Caco-2 (cell line): Measurements from ENCODE around the gene PAPOLB. TPM values are rescaled to one million over a fixed set of nuclear protein-coding genes. Genes with fewer than 3 reads are reported as not detected.

Source experiments
- BruUV-seq: library from RNA; stranded (reverse); fragments of 400-500 nt; replicated peaks from 2 replicates; lab custom pipeline; 2021; lab: Mats Ljungman, UMichigan
- CTCF ChIA-PET: fragments of 300-600 bp; sonication (Branson Sonifier 250); formaldehyde crosslinking; loops from one replicate; lab custom pipeline; 2022; ENCODE audit warnings: antibody characterized with exemption; lab: Charles Lee
- POLR2A ChIA-PET: fragments of 300-600 bp; sonication (Branson Sonifier 250); formaldehyde crosslinking; loops from one replicate; lab custom pipeline; 2022; ENCODE audit warnings: antibody characterized with exemption; lab: Charles Lee
- DNase-seq, 2 experiments: peaks; one replicate each; pipeline versions ENCODE4 v3.0.0 to v3.0.0-alpha.2; 2020 to 2022
- H3K27me3 ChIP-seq: replicated peaks from 2 replicates; pipeline ENCODE4 v1.6.0; 2011; ENCODE audit warnings: low read length; ENCODE audit not compliant: control insufficient read depth, insufficient read depth
- H3K36me3 ChIP-seq: 2 replicates; pipeline ENCODE4 v1.5.1; 2011; ENCODE audit warnings: low read length; ENCODE audit not compliant: control insufficient read depth, insufficient read depth
- H3K4me1 ChIP-seq: fragments of 250-450 bp; sonication (Bioruptor Pico); 2 replicates; pipeline ENCODE4 v1.5.1; 2020; ENCODE audit warnings: mild to moderate bottlenecking
- H3K4me3 ChIP-seq: 2 replicates; pipeline ENCODE4 v1.5.1; 2011; ENCODE audit warnings: low read depth, mild to moderate bottlenecking, control low read depth, low read length
- H3K9me3 ChIP-seq: fragments of 250-450 bp; sonication (Bioruptor Pico); 2 replicates; pipeline ENCODE4 v1.5.1; 2020; ENCODE audit warnings: mild to moderate bottlenecking, moderate library complexity
- H3K27ac Mint-ChIP-seq: one replicate; pipeline ENCODE4 v1.8.0; 2022; ENCODE audit warnings: mixed read lengths; ENCODE audit not compliant: unreplicated experiment
- H3K27me3 Mint-ChIP-seq: one replicate; pipeline ENCODE4 v1.8.0; 2022; ENCODE audit warnings: mixed read lengths; ENCODE audit not compliant: insufficient read depth, unreplicated experiment
- H3K36me3 Mint-ChIP-seq: one replicate; pipeline ENCODE4 v1.8.0; 2022; ENCODE audit warnings: mild to moderate bottlenecking, mixed read lengths; ENCODE audit not compliant: insufficient read depth, unreplicated experiment
- H3K4me1 Mint-ChIP-seq: one replicate; pipeline ENCODE4 v1.8.0; 2022; ENCODE audit warnings: low read depth, mixed read lengths; ENCODE audit not compliant: unreplicated experiment
- H3K4me3 Mint-ChIP-seq: one replicate; pipeline ENCODE4 v1.8.0; 2022; ENCODE audit warnings: mild to moderate bottlenecking, moderate library complexity, mixed read lengths; ENCODE audit not compliant: unreplicated experiment
- H3K9me3 Mint-ChIP-seq: one replicate; pipeline ENCODE4 v1.8.0; 2022; ENCODE audit warnings: mixed read lengths; ENCODE audit not compliant: unreplicated experiment
- CTCF ChIP-seq, 2 experiments: fragments of 200-600 bp in 1 of 2; IDR thresholded peaks; 1 replicate in 1 of 2; 2 replicates in 1 of 2; pipeline versions ENCODE4 v1.5.1 to v1.8.0; 2011 to 2022; ENCODE audit warnings: antibody characterized with exemption in 1 of 2, control low read depth in 1 of 2, inconsistent platforms in 1 of 2, low read depth in 1 of 2, low read length in 1 of 2, mild to moderate bottlenecking in 1 of 2, moderate library complexity in 1 of 2; ENCODE audit not compliant: insufficient read depth in 1 of 2, severe bottlenecking in 1 of 2, unreplicated experiment in 1 of 2
- intact Hi-C: fragments of 100-400 bp; cut with micrococcal nuclease; formaldehyde crosslinking; loops from one replicate; pipeline ENCODE4 v1.10.0; 2022; ENCODE audit not compliant: unreplicated experiment
- total RNA-seq: library from RNA; stranded (reverse); gene quantifications from 2 replicates; pipeline ENCODE4 v1.2.3, GENCODE V29; 2022

PAPOLB gene
- total RNA-seq, 1 experiment from 2014 or later, result not detected

DNA sequence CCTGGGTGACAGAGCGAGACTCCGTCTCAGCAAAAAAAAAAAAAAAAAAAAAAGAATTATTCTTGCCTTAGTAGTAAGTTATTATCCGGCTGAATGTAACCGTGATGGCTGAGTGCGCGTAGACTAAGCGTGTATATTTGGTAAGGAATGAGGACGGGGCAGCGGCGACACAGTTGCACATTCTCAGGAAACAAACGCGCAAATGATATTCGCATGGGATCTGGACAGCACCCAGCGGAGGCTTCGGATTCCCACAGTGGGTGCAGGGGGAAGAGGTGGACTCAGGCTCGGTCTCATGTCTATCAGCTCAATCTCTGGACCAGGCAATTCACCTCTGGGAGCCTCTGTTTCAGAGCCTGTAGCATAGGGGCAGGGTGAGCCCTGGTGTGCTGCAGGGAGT is 29.1 kb downstream of the PAPOLB start:
- Mint-ChIP-seq H3K9me3 (no peaks in the 10 kb centered on the region), H3K4me3 (no peak overlapping the region), H3K27me3 (no peaks in the 10 kb centered on the region), H3K27ac (no peak overlapping the region), H3K36me3 (no peaks in the 10 kb centered on the region), H3K4me1 (no peaks in the 10 kb centered on the region)
- intact Hi-C loops, result no loop called here
- BruUV-seq, result no TSS peak
- CTCF ChIA-PET, result interaction anchor here (1.3 kb wide), 1 partner anchor 141 kb away, joined by 3 read pairs; no protein-coding TSS in a partner anchor
- Histone ChIP-seq H3K4me3 (no peak overlapping the region), H3K4me1 (no peaks in the 10 kb centered on the region), H3K9me3 (no peaks in the 10 kb centered on the region), H3K27me3 (no peaks in the 10 kb centered on the region), H3K36me3 (no peaks in the 10 kb centered on the region)
- DNase-seq, result no peak
- POLR2A ChIA-PET, result no interaction called here
- no peak for TF ChIP-seq CTCF (IDR thresholded peaks at IDR 0.05; ENCODE audit: insufficient read depth in 1 of 2, low read depth in 1 of 2, low read length in 1 of 2, severe bottlenecking in 1 of 2, unreplicated experiment in 1 of 2)

DNA sequence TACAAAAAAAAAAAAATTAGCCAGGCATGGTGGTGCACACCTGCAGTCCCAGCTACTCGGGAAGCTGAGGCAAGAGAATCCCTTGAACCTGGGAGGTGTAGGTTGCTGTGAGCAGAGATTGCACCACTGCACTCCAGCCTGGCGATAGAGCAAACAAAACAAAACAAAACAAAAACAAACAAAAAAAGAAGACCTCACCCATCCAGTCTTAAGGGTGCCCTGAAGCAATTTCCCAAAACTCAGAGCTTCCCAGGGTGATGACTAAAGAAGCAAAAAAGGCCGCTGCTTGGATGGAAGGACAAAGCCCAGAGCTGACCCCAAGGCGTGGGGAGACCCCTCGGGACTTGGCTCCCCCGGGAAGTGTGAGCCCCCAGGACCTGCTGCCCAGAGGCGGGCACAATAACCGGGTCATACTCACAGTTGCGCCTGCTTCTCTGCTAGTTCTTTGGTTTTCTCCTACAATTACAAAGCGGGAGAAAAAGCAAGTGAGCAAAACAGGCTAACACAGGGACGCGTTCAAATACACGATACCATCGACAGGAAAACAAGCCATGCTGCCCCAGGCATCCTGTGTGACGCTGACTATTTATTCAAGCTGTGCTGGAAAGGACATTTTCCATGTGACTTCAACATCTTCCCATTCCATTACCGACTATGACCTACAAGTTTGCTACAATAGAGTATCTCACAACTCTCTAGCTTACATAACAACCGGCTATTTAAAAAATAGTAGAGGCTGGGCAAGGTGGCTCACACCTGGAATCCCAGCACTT is 29.9 kb downstream of the PAPOLB start:
- ChIA-PET CTCF (interaction anchor here (0.7 kb wide), 1 partner anchor 331 kb away, joined by 4 read pairs; no protein-coding TSS in a partner anchor), POLR2A (no interaction called here)
- no peaks in the 10 kb centered on the region for H3K27me3 Mint-ChIP-seq
- H3K4me1 ChIP-seq, result no peaks in the 10 kb centered on the region
- DNase-seq, result no peak
- TF ChIP-seq CTCF (IDR thresholded peaks at IDR 0.05; ENCODE audit: insufficient read depth in 1 of 2, low read depth in 1 of 2, low read length in 1 of 2, severe bottlenecking in 1 of 2, unreplicated experiment in 1 of 2), result no peak
- no peaks in the 10 kb centered on the region for H3K27me3 ChIP-seq
- H3K4me1 Mint-ChIP-seq, result no peaks in the 10 kb centered on the region
- H3K36me3 ChIP-seq, result no peaks in the 10 kb centered on the region
- BruUV-seq, result no TSS peak
- intact Hi-C loops, result loop anchor here (2.0 kb wide), 1 partner anchor 253 kb away; no protein-coding TSS in a partner anchor
- H3K36me3 Mint-ChIP-seq, result no peaks in the 10 kb centered on the region
- no peaks in the 10 kb centered on the region for H3K9me3 Mint-ChIP-seq
- H3K9me3 ChIP-seq, result no peaks in the 10 kb centered on the region
- no peak overlapping the region for H3K27ac Mint-ChIP-seq
- H3K4me3 Mint-ChIP-seq, result no peak overlapping the region
- H3K4me3 ChIP-seq, result no peak overlapping the region

DNA sequence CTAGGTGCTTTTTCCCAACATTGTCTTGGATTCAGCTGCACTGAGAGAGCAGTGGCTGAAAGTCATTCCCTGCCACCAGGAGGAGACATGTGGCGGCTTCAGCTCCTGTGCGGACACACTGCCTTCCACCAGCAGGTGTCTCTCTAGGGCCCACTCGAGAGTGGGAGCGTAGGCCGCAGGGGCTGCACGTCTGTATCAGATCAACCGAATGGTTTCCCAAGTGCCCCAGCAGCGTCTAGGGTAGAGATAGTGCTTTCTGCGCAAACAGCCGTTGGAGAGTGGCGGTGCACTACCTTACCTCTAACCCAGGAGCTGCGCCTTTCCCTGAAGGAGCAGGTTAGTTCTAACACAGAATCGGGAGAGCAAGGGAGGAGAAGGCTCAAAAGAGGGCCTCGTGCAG is 31.7 kb downstream of the PAPOLB start:
- Histone ChIP-seq H3K4me3 (no peak overlapping the region), H3K4me1 (no peaks in the 10 kb centered on the region), H3K27me3 (no peaks in the 10 kb centered on the region), H3K9me3 (no peaks in the 10 kb centered on the region), H3K36me3 (no peaks in the 10 kb centered on the region)
- H3K9me3 Mint-ChIP-seq, result no peaks in the 10 kb centered on the region
- TF ChIP-seq CTCF (IDR thresholded peaks at IDR 0.05; ENCODE audit: insufficient read depth in 1 of 2, low read depth in 1 of 2, low read length in 1 of 2, severe bottlenecking in 1 of 2, unreplicated experiment in 1 of 2), result peak; percentile 84 to 91
- ChIA-PET CTCF (interaction anchor here (0.7 to 1.0 kb wide), 4 partner anchors 13 to 144 kb away, joined by 3 to 5 read pairs (median 4); no protein-coding TSS in a partner anchor), POLR2A (interaction anchor here (0.6 kb wide), 1 partner anchor 115 kb away, joined by 15 read pairs; no protein-coding TSS in a partner anchor)
- peak; percentile 74 to 78 for DNase-seq
- peaks cover 2% of the 10 kb centered on the region for H3K27me3 Mint-ChIP-seq
- no TSS peak for BruUV-seq
- H3K36me3 Mint-ChIP-seq, result no peaks in the 10 kb centered on the region
- H3K4me1 Mint-ChIP-seq, result no peaks in the 10 kb centered on the region
- intact Hi-C loops, result loop anchor here (2.0 kb wide), 1 partner anchor 255 kb away; no protein-coding TSS in a partner anchor
- H3K27ac Mint-ChIP-seq, result no peak overlapping the region
- H3K4me3 Mint-ChIP-seq, result no peak overlapping the region
